Suprapubic skin (tissue), 4 donors: ENCODE measurements around the gene RAB24. TPM values are rescaled to one million over a fixed set of nuclear protein-coding genes. Genes with fewer than 3 reads are reported as not detected.

ENCODE experiments used
- DNase-seq, 2 donors: peaks; one replicate each; pipeline ENCODE4 v3.0.0-alpha.2; 2019; ENCODE audit warnings: low spot score in 2 of 2
- H3K27ac ChIP-seq: fragments of 200-600 bp; sonication (generic); one replicate; pipeline ENCODE4 v1.5.1; 2019
- H3K27me3 ChIP-seq: fragments of 200-600 bp; sonication (generic); one replicate; pipeline ENCODE4 v1.5.1; 2019
- H3K36me3 ChIP-seq: fragments of 200-600 bp; sonication (generic); one replicate; pipeline ENCODE4 v1.5.1; 2019
- H3K4me1 ChIP-seq: fragments of 200-600 bp; sonication (generic); one replicate; pipeline ENCODE4 v1.5.1; 2019
- H3K4me3 ChIP-seq: fragments of 200-600 bp; sonication (generic); one replicate; pipeline ENCODE4 v1.5.1; 2019; ENCODE audit warnings: mild to moderate bottlenecking
- H3K9me3 ChIP-seq: fragments of 200-600 bp; sonication (generic); one replicate; pipeline ENCODE4 v1.5.1; 2019
- CTCF ChIP-seq, 2 donors: fragments of 200-600 bp in 1 of 2; fragments of 450-650 bp in 1 of 2; sonication (generic) in 1 of 2; IDR thresholded peaks; one replicate each; pipeline ENCODE4 v1.5.1; 2016 to 2019; ENCODE audit warnings: antibody characterized with exemption in 2 of 2, mild to moderate bottlenecking in 1 of 2, moderate library complexity in 1 of 2
- EP300 ChIP-seq: sonication (generic); formaldehyde crosslinking; IDR thresholded peaks from one replicate; pipeline ENCODE4 v1.6.1; 2017; ENCODE audit warnings: antibody characterized with exemption
- POLR2A ChIP-seq, 2 donors: fragments of 450-650 bp; IDR thresholded peaks; one replicate each; pipeline ENCODE4 v1.6.1; 2017; ENCODE audit warnings: antibody characterized with exemption in 2 of 2, mild to moderate bottlenecking in 2 of 2, moderate library complexity in 2 of 2
- POLR2AphosphoS5 ChIP-seq, 3 donors: sonication (generic); formaldehyde crosslinking; IDR thresholded peaks; one replicate each; pipeline ENCODE4 v1.6.1; 2017; ENCODE audit warnings: antibody characterized with exemption in 3 of 3
- WGBS: methylation state at CpG from one replicate; pipeline ENCODE4 v1.1.5; 2018; 5-methylcytosine and 5-hydroxymethylcytosine counted together
- total RNA-seq, 4 donors: library from RNA; depleted of rRNA; stranded (reverse); fragments of >200 nt; gene quantifications; one replicate each; pipeline ENCODE4 v1.1.0, GENCODE V29; 2016

Gene RAB24
- total RNA-seq, 4 donors from 2014 or later: 36.7 to 70.1 (median 43.3) TPM

GRCh38 chr5:177335701-177336065, 32.2 kb upstream of the RAB24 start:
- H3K27me3 ChIP-seq: no peaks in the 10 kb centered on the region
- 79% methylated on average over 5 of the region's 7 CpGs for WGBS
- H3K4me1 ChIP-seq: no peaks in the 10 kb centered on the region
- H3K9me3 ChIP-seq: no peaks in the 10 kb centered on the region
- no peak for TF ChIP-seq EP300
- TF ChIP-seq POLR2A (IDR thresholded peaks at IDR 0.05): no peak
- TF ChIP-seq POLR2AphosphoS5 (IDR thresholded peaks at IDR 0.05): no peak
- no peak for TF ChIP-seq CTCF (IDR thresholded peaks at IDR 0.05)
- no peak overlapping the region for H3K27ac ChIP-seq
- no peak for DNase-seq
- no peak overlapping the region for H3K4me3 ChIP-seq
- H3K36me3 ChIP-seq: peaks cover 93% of the 10 kb centered on the region

- H3K4me1 ChIP-seq: no peaks in the 10 kb centered on the region
- no peak overlapping the region for H3K4me3 ChIP-seq
- H3K27me3 ChIP-seq: no peaks in the 10 kb centered on the region
- no peak overlapping the region for H3K27ac ChIP-seq
- H3K36me3 ChIP-seq: peaks cover 99% of the 10 kb centered on the region
- no peak for DNase-seq
- TF ChIP-seq EP300 (no peak), POLR2A (IDR thresholded peaks at IDR 0.05) (no peak), POLR2AphosphoS5 (IDR thresholded peaks at IDR 0.05) (no peak)
- WGBS: 89% methylated on average over 21 of the region's 21 CpGs
- no peaks in the 10 kb centered on the region for H3K9me3 ChIP-seq
These were observed 31.5 kb upstream of the RAB24 start for GRCh38 chr5:177334781-177335700.

DNA sequence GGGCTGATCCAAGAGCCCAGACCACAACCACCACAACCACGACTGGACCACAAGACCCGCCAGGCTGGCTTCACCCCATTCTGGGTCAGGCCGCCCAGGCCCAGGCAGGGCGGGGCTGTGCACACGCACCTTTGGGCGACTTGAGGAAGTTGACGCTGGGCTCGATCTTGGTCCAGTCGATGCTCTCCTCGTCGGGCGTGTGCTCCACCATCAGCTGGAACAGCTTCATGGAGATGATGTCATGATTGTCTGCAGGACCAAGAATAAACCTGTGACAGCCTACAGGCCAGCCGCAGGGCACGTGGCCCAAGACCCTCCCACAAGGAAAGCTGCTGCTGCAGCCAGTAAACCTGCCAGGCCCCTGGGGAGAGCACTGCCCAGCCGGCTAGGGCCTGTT, 30.6 kb upstream of the RAB24 start:
- Histone ChIP-seq H3K4me3 (no peak overlapping the region), H3K36me3 (peaks cover 98% of the 10 kb centered on the region), H3K4me1 (no peaks in the 10 kb centered on the region), H3K27me3 (no peaks in the 10 kb centered on the region), H3K9me3 (no peaks in the 10 kb centered on the region), H3K27ac (no peak overlapping the region)
- DNase-seq: no peak
- TF ChIP-seq EP300 (no peak), POLR2A (IDR thresholded peaks at IDR 0.05) (no peak), POLR2AphosphoS5 (IDR thresholded peaks at IDR 0.05) (no peak), CTCF (IDR thresholded peaks at IDR 0.05) (no peak)
- 74% methylated on average over 3 of the region's 15 CpGs for WGBS

DNA sequence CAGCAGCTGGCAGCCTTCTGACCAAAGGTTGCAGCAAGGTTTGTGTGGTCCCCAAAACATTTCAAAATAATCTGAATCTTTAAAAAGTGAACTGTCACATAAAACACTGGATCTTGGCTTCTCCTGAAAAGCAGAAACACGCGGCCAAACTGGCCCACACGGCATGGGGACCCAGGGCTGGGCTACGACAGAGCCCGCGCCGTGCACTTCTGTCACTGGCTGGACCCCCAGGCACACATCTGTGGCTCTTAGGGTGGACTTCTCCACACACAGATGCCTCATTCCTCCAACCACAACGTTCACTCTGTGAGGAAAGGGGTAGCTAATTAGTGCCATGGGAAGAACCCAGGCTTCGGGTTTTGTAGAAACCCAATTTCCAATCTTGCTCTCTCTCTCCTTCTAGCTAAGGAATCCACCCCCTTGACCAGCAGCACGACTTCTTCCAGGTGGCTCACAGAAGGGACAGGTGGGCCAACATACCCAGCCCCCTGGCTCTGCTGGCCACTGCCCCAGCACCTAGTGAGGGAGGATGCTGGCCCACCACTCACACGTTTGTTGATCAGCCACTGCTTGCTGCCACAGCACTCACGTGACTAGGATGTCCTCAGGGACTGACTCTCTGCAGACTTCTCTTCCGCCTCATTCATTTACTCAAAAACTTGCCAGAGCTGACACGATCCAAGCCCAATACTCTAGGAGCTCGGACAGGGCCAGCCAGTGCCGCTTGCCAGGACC, 30.1 kb upstream of the RAB24 start:
- H3K9me3 ChIP-seq: no peaks in the 10 kb centered on the region
- WGBS: 92% methylated on average over 11 of the region's 16 CpGs
- H3K4me1 ChIP-seq: no peaks in the 10 kb centered on the region
- H3K4me3 ChIP-seq: no peak overlapping the region
- no peak for TF ChIP-seq EP300
- TF ChIP-seq CTCF (IDR thresholded peaks at IDR 0.05): no peak
- TF ChIP-seq POLR2AphosphoS5 (IDR thresholded peaks at IDR 0.05): no peak
- TF ChIP-seq POLR2A (IDR thresholded peaks at IDR 0.05): no peak
- no peak overlapping the region for H3K27ac ChIP-seq
- no peaks in the 10 kb centered on the region for H3K27me3 ChIP-seq
- DNase-seq: no peak
- peaks cover 92% of the 10 kb centered on the region for H3K36me3 ChIP-seq

- Histone ChIP-seq H3K4me3 (no peak overlapping the region), H3K36me3 (peaks cover 88% of the 10 kb centered on the region), H3K9me3 (no peaks in the 10 kb centered on the region), H3K27me3 (no peaks in the 10 kb centered on the region), H3K27ac (no peak overlapping the region), H3K4me1 (peaks cover 4% of the 10 kb centered on the region)
- TF ChIP-seq CTCF (IDR thresholded peaks at IDR 0.05) (no peak), POLR2AphosphoS5 (IDR thresholded peaks at IDR 0.05) (no peak), EP300 (no peak), POLR2A (IDR thresholded peaks at IDR 0.05) (no peak)
- 89% methylated on average over 12 of the region's 13 CpGs for WGBS
- DNase-seq: no peak
These were observed 29.4 kb upstream of the RAB24 start for GRCh38 chr5:177332896-177333260.
